Liver (tissue), 3 donors: Measurements from ENCODE around the gene NLGN1.

Experiments used
- EGR1 ChIP-seq, 2 donors: IDR thresholded peaks; 2 replicates each; pipeline ENCODE4 v1.6.1; 2016 to 2018; ENCODE audit warnings: antibody characterized with exemption in 2 of 2, low read depth in 2 of 2
- FOXA1 ChIP-seq: IDR thresholded peaks from 2 replicates; pipeline ENCODE4 v1.6.1; 2016; ENCODE audit warnings: antibody characterized with exemption
- GABPA ChIP-seq, 2 donors: IDR thresholded peaks in 1 of 2; conservative IDR thresholded peaks in 1 of 2; 2 replicates each; pipeline ENCODE4 v1.6.1; 2016; ENCODE audit warnings: antibody characterized with exemption in 2 of 2, mild to moderate bottlenecking in 1 of 2, moderate library complexity in 1 of 2
- HNF4G ChIP-seq: IDR thresholded peaks from 2 replicates; pipeline ENCODE4 v1.6.1; 2016; ENCODE audit warnings: antibody characterized with exemption
- JUND ChIP-seq, 2 donors: IDR thresholded peaks; 2 replicates each; pipeline ENCODE4 v1.6.1; 2016; ENCODE audit warnings: antibody characterized with exemption in 2 of 2
- MAX ChIP-seq: IDR thresholded peaks from 2 replicates; pipeline ENCODE4 v1.6.1; 2016; ENCODE audit warnings: antibody characterized with exemption
- RAD21 ChIP-seq, 2 donors: IDR thresholded peaks; 2 replicates each; pipeline ENCODE4 v1.6.1; 2016; ENCODE audit warnings: antibody characterized with exemption in 2 of 2, mild to moderate bottlenecking in 2 of 2
- REST ChIP-seq: IDR thresholded peaks from 2 replicates; pipeline ENCODE4 v1.6.1; 2016; ENCODE audit warnings: antibody characterized with exemption, mild to moderate bottlenecking
- SP1 ChIP-seq: IDR thresholded peaks from 2 replicates; pipeline ENCODE4 v1.6.1; 2018; ENCODE audit warnings: antibody characterized with exemption, mild to moderate bottlenecking
- TAF1 ChIP-seq: conservative IDR thresholded peaks from 2 replicates; pipeline ENCODE4 v1.6.1; 2016; ENCODE audit warnings: antibody characterized with exemption, mild to moderate bottlenecking
- YY1 ChIP-seq: IDR thresholded peaks from 2 replicates; pipeline ENCODE4 v1.6.1; 2016; ENCODE audit warnings: antibody characterized with exemption, mild to moderate bottlenecking
- TF ChIP-seq, protein P1 (sequence below): fragments of 150-350 bp; IDR thresholded peaks from 2 replicates; pipeline ENCODE4 v1.5.1; 2017; ENCODE audit warnings: improper control_type of control experiment, low read depth, low read length; ENCODE audit not compliant: missing input control
- TF ChIP-seq, protein P2 (sequence below): IDR thresholded peaks from 2 replicates; pipeline ENCODE4 v1.6.1; 2016; ENCODE audit warnings: antibody characterized with exemption
- donor health status: healthy.
- donor health status: healthy.

GRCh38 chr3:173893835-173894234 lies 496.3 kb downstream of the NLGN1 start:
- TF ChIP-seq FOXA1 (no peak), TAF1 (no peak), HNF4G (no peak), REST (no peak), RAD21 (IDR thresholded peaks at IDR 0.05) (no peak), GABPA (IDR thresholded peaks at IDR 0.05 in 1 of 2, conservative IDR thresholded peaks at IDR 0.05 in 1 of 2) (no peak), MAX (no peak), SP1 (no peak), EGR1 (IDR thresholded peaks at IDR 0.05; ENCODE audit: low read depth in 2 of 2) (no peak), YY1 (no peak), JUND (IDR thresholded peaks at IDR 0.05) (no peak)
- TF ChIP-seq, protein P1, sequence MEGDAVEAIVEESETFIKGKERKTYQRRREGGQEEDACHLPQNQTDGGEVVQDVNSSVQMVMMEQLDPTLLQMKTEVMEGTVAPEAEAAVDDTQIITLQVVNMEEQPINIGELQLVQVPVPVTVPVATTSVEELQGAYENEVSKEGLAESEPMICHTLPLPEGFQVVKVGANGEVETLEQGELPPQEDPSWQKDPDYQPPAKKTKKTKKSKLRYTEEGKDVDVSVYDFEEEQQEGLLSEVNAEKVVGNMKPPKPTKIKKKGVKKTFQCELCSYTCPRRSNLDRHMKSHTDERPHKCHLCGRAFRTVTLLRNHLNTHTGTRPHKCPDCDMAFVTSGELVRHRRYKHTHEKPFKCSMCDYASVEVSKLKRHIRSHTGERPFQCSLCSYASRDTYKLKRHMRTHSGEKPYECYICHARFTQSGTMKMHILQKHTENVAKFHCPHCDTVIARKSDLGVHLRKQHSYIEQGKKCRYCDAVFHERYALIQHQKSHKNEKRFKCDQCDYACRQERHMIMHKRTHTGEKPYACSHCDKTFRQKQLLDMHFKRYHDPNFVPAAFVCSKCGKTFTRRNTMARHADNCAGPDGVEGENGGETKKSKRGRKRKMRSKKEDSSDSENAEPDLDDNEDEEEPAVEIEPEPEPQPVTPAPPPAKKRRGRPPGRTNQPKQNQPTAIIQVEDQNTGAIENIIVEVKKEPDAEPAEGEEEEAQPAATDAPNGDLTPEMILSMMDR, result no peak
- TF ChIP-seq, protein P2, sequence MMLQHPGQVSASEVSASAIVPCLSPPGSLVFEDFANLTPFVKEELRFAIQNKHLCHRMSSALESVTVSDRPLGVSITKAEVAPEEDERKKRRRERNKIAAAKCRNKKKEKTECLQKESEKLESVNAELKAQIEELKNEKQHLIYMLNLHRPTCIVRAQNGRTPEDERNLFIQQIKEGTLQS, result no peak
